H1 (cell line): ENCODE measurements around the gene WEE2. TPM values are rescaled to one million over a fixed set of nuclear protein-coding genes. Genes with fewer than 3 reads are reported as not detected.

Experiments used
- GABPA ChIP-seq: IDR thresholded peaks from 2 replicates; pipeline ENCODE4 v1.6.1; 2011; ENCODE audit warnings: mild to moderate bottlenecking, low read length, moderate library complexity, borderline replicate concordance; ENCODE audit not compliant: insufficient read depth
- POU5F1 ChIP-seq: IDR thresholded peaks from 2 replicates; pipeline ENCODE4 v1.6.1; 2011; ENCODE audit warnings: low read depth, mild to moderate bottlenecking, low read length, moderate library complexity
- polyA plus RNA-seq, 7 experiments: library from polyadenylated mRNA; depleted of rRNA in 3 of 7; stranded (reverse) in 5 of 7; unstranded in 2 of 7; fragments of >200 nt in 5 of 7; fragments of 200-250 nt in 2 of 7; gene quantifications; 1 replicate in 5 of 7; 2 replicates in 1 of 7; 4 replicates in 1 of 7; pipeline versions ENCODE4 v1.2.1 to v1.2.3, GENCODE V29; 2011 to 2013; ENCODE audit warnings: missing spikeins in 2 of 7, mixed read lengths in 2 of 7
- total RNA-seq: library from RNA; stranded (reverse); fragmentation: NEBNext Ultra II Directional; extraction: Animal tissue kit (Norgen Biotek cat#: 25700); gene quantifications from 2 replicates; pipeline ENCODE4 v1.2.1, GENCODE V29; 2021

The WEE2 gene
- total and polyA plus RNA-seq, 2 of the 8 experiments (the other 6 are each of a cell fraction or from before 2014, with no cell fraction given): 0.02 TPM; not detected in 1

GRCh38 chr7:141737118-141737835, 29.1 kb downstream of the WEE2 start (continued):
- TF ChIP-seq POU5F1 (no peak), GABPA (no peak)
